DND-41 (cell line): ENCODE measurements around the gene ARF1.

Experiments
- ATAC-seq: fragments of 200-7000 bp; cut with Tn5 transposase; 3 replicates; pipeline ENCODE4 v1.9.1; 2021; ENCODE audit warnings: low read depth; ENCODE audit not compliant: insufficient read depth
- DNase-seq: peaks from one replicate; pipeline ENCODE4 v3.0.0-alpha.2; 2020
- H2AFZ ChIP-seq: 2 replicates; pipeline ENCODE4 v1.6.0; 2012; ENCODE audit warnings: low read depth, low read length
- H3K27ac ChIP-seq: 2 replicates; pipeline ENCODE4 v1.5.1; 2012; ENCODE audit warnings: low read length, inconsistent platforms
- H3K27me3 ChIP-seq: fragments of 200-600 bp; sonication (generic); 2 replicates; pipeline ENCODE4 v1.6.0; 2012; ENCODE audit warnings: low read length, mild to moderate bottlenecking, inconsistent platforms; ENCODE audit not compliant: insufficient read depth, poor library complexity
- H3K36me3 ChIP-seq: 2 replicates; pipeline ENCODE4 v1.5.1; 2012; ENCODE audit warnings: low read length, inconsistent platforms; ENCODE audit not compliant: insufficient read depth
- H3K4me1 ChIP-seq: 2 replicates; pipeline ENCODE4 v1.5.1; 2012; ENCODE audit warnings: mild to moderate bottlenecking, low read length; ENCODE audit not compliant: insufficient read depth
- H3K4me2 ChIP-seq: 2 replicates; pipeline ENCODE4 v1.6.0; 2012; ENCODE audit warnings: mild to moderate bottlenecking, moderate library complexity, low read length, inconsistent platforms; ENCODE audit not compliant: insufficient read depth
- H3K4me3 ChIP-seq, 2 experiments: fragments of 200-600 bp in 1 of 2; shearing (Covaris generic) in 1 of 2; 2 replicates each; pipeline ENCODE4 v1.5.1; 2012 to 2016; ENCODE audit warnings: inconsistent platforms in 2 of 2, low read length in 2 of 2, mild to moderate bottlenecking in 2 of 2, low read depth in 1 of 2, moderate library complexity in 1 of 2
- H3K79me2 ChIP-seq: 2 replicates; pipeline ENCODE4 v1.6.0; 2012; ENCODE audit warnings: low read length, inconsistent platforms; ENCODE audit not compliant: insufficient read depth
- H3K9ac ChIP-seq: 2 replicates; pipeline ENCODE4 v1.6.0; 2012; ENCODE audit warnings: low read depth, mild to moderate bottlenecking, inconsistent platforms, low read length, moderate library complexity
- H3K9me3 ChIP-seq: 2 replicates; pipeline ENCODE4 v1.5.1; 2012; ENCODE audit warnings: low read length, moderate library complexity, mild to moderate bottlenecking, inconsistent platforms; ENCODE audit not compliant: insufficient read depth, severe bottlenecking
- H4K20me1 ChIP-seq: 2 replicates; pipeline ENCODE4 v1.6.0; 2012; ENCODE audit warnings: low read length; ENCODE audit not compliant: insufficient read depth
- CTCF ChIP-seq: IDR thresholded peaks from 2 replicates; pipeline ENCODE4 v1.5.1; 2012; ENCODE audit warnings: borderline replicate concordance, low read length, moderate library complexity, mild to moderate bottlenecking; ENCODE audit not compliant: poor library complexity, severe bottlenecking; ENCODE audit errors: extremely low read depth
- EZH2 ChIP-seq: IDR thresholded peaks from 3 replicates; pipeline ENCODE4 v1.6.1; 2012; ENCODE audit warnings: borderline replicate concordance, low read depth, mild to moderate bottlenecking, moderate library complexity, low read length, inconsistent platforms; ENCODE audit not compliant: severe bottlenecking

ARF1 gene

DNA sequence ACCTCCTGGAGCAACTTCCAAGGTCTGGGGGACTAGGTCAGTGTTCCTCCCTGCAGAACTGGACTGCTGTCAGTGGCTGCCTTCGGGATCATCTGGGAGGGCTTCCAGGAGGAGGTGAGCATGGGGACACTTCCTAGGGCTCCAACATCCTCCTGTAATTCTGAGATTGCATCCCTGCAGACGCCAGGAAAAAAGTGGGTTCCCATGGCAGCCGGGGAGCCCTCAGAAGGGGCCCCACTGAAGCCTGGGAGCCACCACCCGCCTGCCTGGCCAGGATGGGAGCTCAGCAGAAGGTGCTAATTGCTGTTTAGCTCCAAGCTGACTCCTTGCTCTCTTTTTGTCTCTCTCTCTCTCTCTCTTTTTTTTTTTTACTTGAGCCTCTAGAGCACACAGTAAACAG, 16.1 kb upstream of the ARF1 start:
- Histone ChIP-seq H3K4me1 (no peaks in the 10 kb centered on the region), H2AFZ (no peak overlapping the region), H3K9me3 (no peaks in the 10 kb centered on the region), H3K27me3 (no peaks in the 10 kb centered on the region), H3K4me2 (no peak overlapping the region), H3K9ac (no peak overlapping the region), H4K20me1 (peaks cover 4% of the 10 kb centered on the region), H3K36me3 (no peaks in the 10 kb centered on the region), H3K79me2 (no peaks in the 10 kb centered on the region), H3K4me3 (no peak overlapping the region), H3K27ac (no peak overlapping the region)
- ATAC-seq: no peak
- no peak for DNase-seq
- no peak for TF ChIP-seq EZH2
- no peak for TF ChIP-seq CTCF

GRCh38 chr1:228066891-228067654, 15.4 kb upstream of the ARF1 start:
- Histone ChIP-seq H3K4me1 (no peaks in the 10 kb centered on the region), H3K79me2 (no peaks in the 10 kb centered on the region), H4K20me1 (peaks cover 6% of the 10 kb centered on the region), H3K9ac (no peak overlapping the region), H3K4me2 (no peak overlapping the region), H3K9me3 (no peaks in the 10 kb centered on the region), H3K36me3 (no peaks in the 10 kb centered on the region), H3K27me3 (no peaks in the 10 kb centered on the region), H3K4me3 (no peak overlapping the region), H3K27ac (no peak overlapping the region), H2AFZ (no peak overlapping the region)
- no peak for ATAC-seq
- DNase-seq: no peak
- TF ChIP-seq CTCF: no peak
- TF ChIP-seq EZH2: no peak

DNA sequence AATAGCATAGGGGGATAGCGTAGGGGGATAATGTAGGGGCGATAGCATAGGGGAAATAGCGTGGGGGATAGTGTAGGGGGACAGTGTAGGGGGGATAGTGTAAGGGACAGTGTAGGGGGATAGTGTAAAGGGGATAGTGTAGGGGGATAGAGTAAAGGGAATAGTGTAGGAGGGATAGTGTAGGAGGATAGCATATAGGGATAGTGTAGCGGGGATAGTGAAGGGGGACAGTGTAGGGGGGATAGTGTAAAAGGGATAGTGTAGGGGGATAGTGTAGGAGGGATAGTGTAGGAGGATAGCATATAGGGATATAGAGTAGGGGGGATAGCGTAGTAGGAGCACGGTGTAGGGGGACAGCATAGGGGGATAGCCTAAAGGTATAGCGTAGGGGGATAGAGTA, 14.1 kb upstream of the ARF1 start:
- H3K27me3 ChIP-seq: no peaks in the 10 kb centered on the region
- no peak for ATAC-seq
- no peak overlapping the region for H2AFZ ChIP-seq
- TF ChIP-seq CTCF (no peak), EZH2 (no peak)
- no peaks in the 10 kb centered on the region for H3K36me3 ChIP-seq
- H3K4me3 ChIP-seq: no peak overlapping the region
- no peak overlapping the region for H3K9ac ChIP-seq
- no peak for DNase-seq
- H3K27ac ChIP-seq: no peak overlapping the region
- H3K9me3 ChIP-seq: no peaks in the 10 kb centered on the region
- H3K4me2 ChIP-seq: no peak overlapping the region
- H3K4me1 ChIP-seq: no peaks in the 10 kb centered on the region
- no peaks in the 10 kb centered on the region for H3K79me2 ChIP-seq
- H4K20me1 ChIP-seq: peaks cover 18% of the 10 kb centered on the region
